Dendritic cell treated with granulocyte-macrophage colony-stimulating factor and Interleukin-4, amounts not matched to agents 40 ng/mL and 50 ng/mL, for 4 days (primary cell): Measurements from ENCODE around the gene ANTXR2.

Experiments
- H3K27ac Mint-ChIP-seq: one replicate; pipeline ENCODE4 v1.8.0; 2022; ENCODE audit warnings: mild to moderate bottlenecking, mixed read lengths
- H3K27me3 Mint-ChIP-seq: one replicate; pipeline ENCODE4 v1.8.0; 2022; ENCODE audit warnings: mild to moderate bottlenecking, mixed read lengths
- H3K36me3 Mint-ChIP-seq: one replicate; pipeline ENCODE4 v1.8.0; 2022; ENCODE audit warnings: low read depth, mixed read lengths
- H3K4me1 Mint-ChIP-seq: one replicate; pipeline ENCODE4 v1.8.0; 2022; ENCODE audit warnings: low read depth, mixed read lengths
- H3K4me3 Mint-ChIP-seq: one replicate; pipeline ENCODE4 v1.8.0; 2022; ENCODE audit warnings: mild to moderate bottlenecking, moderate library complexity, mixed read lengths
- H3K9me3 Mint-ChIP-seq: one replicate; pipeline ENCODE4 v1.8.0; 2022; ENCODE audit warnings: mixed read lengths
- intact Hi-C: fragments of 100-400 bp; cut with micrococcal nuclease; formaldehyde crosslinking; loops from one replicate; pipeline ENCODE4 v1.15.0; 2022

Gene ANTXR2

DNA sequence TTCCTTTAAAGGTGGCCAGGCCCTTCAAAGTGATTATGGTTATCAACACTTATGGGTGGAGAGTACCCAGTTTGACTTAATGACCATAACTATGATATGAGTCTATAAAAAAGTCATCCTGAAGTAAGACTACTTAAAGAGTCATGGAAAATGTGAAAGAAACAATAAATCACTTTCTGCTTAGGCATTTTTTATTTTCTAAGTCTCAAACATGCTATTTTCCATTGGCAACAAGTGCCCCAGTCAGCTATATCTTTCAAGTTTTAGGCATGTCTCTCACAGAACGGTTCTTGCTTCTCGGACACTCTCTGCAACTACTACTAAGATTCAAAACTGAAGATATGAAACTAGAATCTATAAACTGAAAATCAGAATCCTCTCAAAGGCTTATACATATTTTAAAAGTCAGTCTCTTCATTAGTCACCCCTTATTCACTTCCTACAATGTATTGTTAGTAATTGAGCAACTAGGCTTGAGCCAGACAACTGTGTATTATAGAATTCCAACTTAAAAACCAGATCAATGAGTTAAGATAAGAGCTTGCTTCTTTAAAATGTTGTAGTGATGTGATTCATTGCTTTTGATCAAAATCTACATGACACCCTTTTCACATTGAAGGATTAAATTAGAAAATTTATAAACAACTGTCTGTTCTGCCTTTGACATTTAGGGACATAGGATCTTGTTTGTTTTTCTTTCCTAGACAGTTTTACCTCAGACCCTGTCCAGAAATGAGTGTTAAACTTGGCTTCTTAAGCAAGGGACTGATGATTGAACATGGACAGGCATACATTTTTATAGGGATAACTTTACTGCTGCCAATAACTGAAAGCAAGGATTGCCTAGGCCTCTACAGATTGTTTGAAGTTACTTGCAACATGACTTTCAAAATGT lies 2.9 kb downstream of the ANTXR2 start:
- no peak overlapping the region for H3K27ac Mint-ChIP-seq
- peaks cover 66% of the 10 kb centered on the region for H3K36me3 Mint-ChIP-seq
- no peaks in the 10 kb centered on the region for H3K9me3 Mint-ChIP-seq
- H3K27me3 Mint-ChIP-seq: no peaks in the 10 kb centered on the region
- peak overlapping the region; percentile 45 for H3K4me3 Mint-ChIP-seq
- intact Hi-C loops: loop anchor here (5.0 kb wide), 2 partner anchors 72 to 132 kb away; no protein-coding TSS in a partner anchor
- peaks cover 32% of the 10 kb centered on the region for H3K4me1 Mint-ChIP-seq

DNA sequence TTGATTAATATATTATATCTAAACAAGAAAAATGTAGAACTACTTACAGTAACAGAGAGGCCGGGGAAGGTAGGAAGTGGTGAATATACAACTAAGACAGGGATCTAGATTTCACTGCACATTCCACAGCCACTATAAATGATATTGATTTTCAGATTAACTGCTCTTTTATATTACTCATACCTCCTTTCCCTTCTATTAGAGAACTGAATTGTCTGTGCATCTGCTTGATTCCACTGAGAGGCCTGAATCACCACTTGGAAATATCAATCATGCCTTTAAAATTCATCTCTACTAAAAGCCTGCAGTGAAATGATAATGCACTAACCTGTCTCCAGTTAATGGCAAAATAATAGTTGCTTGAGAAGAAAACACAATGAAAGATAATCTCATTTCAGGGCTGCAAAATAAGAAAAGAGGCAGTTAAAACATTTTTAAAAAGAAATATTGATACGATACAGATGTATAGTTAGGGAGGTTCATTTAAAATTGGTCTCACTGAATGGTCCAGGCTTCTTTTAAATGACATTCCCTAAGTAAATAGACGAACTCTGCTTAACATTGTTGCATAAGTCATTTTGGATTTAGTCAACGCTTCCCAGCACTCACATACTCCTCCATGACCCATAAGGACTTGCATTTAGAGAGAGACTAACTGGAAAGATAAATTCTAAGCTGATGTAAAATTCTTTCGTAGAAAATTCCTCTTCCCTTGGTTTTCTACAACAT lies 3.8 kb downstream of the ANTXR2 start:
- intact Hi-C loops: no loop called here
- H3K27ac Mint-ChIP-seq: no peak overlapping the region
- H3K27me3 Mint-ChIP-seq: no peaks in the 10 kb centered on the region
- no peaks in the 10 kb centered on the region for H3K9me3 Mint-ChIP-seq
- H3K36me3 Mint-ChIP-seq: peaks cover 74% of the 10 kb centered on the region
- H3K4me3 Mint-ChIP-seq: no peak overlapping the region
- H3K4me1 Mint-ChIP-seq: peaks cover 29% of the 10 kb centered on the region

DNA sequence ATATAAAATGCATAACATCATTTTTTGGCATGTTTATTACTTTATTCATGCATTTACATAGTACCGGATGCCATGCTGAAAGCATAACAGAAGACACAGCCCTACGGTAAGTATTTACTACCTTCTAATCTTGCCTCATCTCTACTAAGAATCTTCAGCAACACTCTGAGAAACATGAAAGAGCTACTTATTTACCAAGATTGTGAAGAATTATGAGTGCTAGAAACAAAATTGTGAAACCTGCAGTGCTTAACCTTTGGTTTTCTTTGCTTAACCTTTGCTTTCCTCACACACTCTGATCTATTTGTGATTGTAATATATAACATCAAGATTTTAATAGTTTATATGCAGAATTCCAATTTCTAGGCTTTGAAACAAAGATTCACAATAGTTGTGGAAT lies 7.4 kb downstream of the ANTXR2 start:
- Mint-ChIP-seq H3K27me3 (no peaks in the 10 kb centered on the region), H3K27ac (no peak overlapping the region), H3K4me1 (peaks cover 30% of the 10 kb centered on the region), H3K36me3 (peaks cover 73% of the 10 kb centered on the region), H3K9me3 (no peaks in the 10 kb centered on the region), H3K4me3 (no peak overlapping the region)
- intact Hi-C loops: no loop called here

DNA sequence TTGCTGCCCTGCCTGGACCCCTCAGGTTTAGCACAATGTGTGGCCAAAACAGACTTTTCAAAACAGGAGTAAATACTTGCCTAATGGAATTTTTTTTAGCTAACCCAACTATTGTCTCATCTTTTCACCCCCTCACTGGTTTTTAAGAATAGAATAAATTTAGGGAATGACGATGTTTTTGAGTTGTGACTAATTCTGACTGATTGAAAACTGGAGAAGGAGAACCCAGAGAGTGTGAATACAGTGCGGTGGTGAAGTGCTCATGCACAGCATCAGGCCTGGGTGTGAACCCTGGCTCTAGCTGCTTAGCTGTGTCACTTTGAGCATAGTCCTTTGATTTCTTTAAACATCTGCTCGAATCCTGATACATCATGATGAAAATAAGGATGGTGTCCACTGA lies 10.5 kb downstream of the ANTXR2 start:
- Mint-ChIP-seq H3K9me3 (no peaks in the 10 kb centered on the region), H3K4me1 (peaks cover 34% of the 10 kb centered on the region), H3K27ac (peak overlapping the region; percentile 15), H3K4me3 (no peak overlapping the region), H3K36me3 (peaks cover 58% of the 10 kb centered on the region), H3K27me3 (no peaks in the 10 kb centered on the region)
- intact Hi-C loops: no loop called here

DNA sequence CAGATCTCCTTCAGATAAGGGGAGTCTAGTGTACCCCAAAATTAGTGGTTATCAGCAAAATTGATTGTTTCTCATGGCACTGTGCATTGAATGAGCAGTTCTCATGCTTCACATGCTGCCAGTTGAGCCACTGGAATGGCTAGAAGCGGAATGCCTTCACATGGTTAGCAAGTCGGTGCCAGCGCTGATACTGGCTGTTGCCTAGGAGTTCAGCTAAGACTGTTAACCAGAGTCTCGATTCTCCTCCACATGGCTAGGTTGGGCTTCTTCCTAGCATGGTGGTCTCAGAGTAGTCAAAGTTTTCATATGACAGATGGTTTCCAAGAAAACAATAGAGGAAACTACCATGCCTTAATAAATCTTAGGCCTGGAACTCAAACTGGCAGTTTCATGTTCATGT lies 12.2 kb downstream of the ANTXR2 start:
- Mint-ChIP-seq H3K27ac (no peak overlapping the region), H3K27me3 (no peaks in the 10 kb centered on the region), H3K9me3 (no peaks in the 10 kb centered on the region), H3K4me1 (peaks cover 34% of the 10 kb centered on the region), H3K36me3 (peaks cover 61% of the 10 kb centered on the region), H3K4me3 (no peak overlapping the region)
- intact Hi-C loops: no loop called here

DNA sequence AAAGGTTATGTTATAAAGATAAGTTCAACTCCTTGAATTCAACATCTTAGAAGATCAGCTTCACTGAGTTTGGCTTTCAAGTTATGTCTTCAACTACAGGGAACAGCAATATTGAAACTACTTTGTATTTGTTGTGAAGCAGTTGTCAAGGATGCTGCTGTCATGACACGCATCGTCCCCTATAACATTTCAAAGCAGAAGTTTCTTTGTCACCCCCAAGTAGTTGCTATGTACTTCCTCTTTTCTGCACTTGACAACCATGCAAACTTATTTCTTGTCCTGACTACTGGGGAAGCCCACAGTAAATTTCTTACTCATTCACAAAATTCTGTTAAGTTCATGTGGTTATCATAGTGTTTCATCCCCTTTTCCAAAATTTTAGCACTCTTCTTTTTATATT lies 14.3 kb downstream of the ANTXR2 start:
- H3K4me3 Mint-ChIP-seq: peak overlapping the region; percentile 30
- no peaks in the 10 kb centered on the region for H3K27me3 Mint-ChIP-seq
- peaks cover 24% of the 10 kb centered on the region for H3K4me1 Mint-ChIP-seq
- H3K36me3 Mint-ChIP-seq: peaks cover 60% of the 10 kb centered on the region
- intact Hi-C loops: loop anchor here (2.0 kb wide), 1 partner anchor 14 kb away; the partner anchor contains the start of gene ANTXR2
- no peaks in the 10 kb centered on the region for H3K9me3 Mint-ChIP-seq
- peak overlapping the region; percentile 86 for H3K27ac Mint-ChIP-seq

DNA sequence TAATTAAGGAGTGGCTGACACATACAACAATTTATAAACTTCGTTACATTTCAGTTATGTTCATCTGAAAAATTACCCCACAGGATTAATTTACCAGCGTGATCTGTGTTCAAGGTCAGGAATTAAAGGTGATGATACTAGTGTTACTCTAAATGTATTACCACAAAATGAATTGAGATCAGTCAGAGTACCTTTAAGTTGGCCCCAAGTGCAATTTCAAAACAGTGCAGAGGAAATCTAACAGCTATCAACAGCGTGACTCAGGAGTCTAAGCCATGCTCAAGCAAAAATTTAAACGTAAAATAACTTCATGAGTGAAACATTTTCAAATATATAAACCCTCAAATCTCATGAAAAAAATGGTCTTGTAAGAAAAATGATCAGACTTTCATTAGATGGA lies 18.7 kb downstream of the ANTXR2 start:
- H3K27ac Mint-ChIP-seq: no peak overlapping the region
- intact Hi-C loops: no loop called here
- H3K27me3 Mint-ChIP-seq: no peaks in the 10 kb centered on the region
- H3K36me3 Mint-ChIP-seq: peaks cover 76% of the 10 kb centered on the region
- no peaks in the 10 kb centered on the region for H3K9me3 Mint-ChIP-seq
- H3K4me1 Mint-ChIP-seq: peaks cover 21% of the 10 kb centered on the region
- no peak overlapping the region for H3K4me3 Mint-ChIP-seq

DNA sequence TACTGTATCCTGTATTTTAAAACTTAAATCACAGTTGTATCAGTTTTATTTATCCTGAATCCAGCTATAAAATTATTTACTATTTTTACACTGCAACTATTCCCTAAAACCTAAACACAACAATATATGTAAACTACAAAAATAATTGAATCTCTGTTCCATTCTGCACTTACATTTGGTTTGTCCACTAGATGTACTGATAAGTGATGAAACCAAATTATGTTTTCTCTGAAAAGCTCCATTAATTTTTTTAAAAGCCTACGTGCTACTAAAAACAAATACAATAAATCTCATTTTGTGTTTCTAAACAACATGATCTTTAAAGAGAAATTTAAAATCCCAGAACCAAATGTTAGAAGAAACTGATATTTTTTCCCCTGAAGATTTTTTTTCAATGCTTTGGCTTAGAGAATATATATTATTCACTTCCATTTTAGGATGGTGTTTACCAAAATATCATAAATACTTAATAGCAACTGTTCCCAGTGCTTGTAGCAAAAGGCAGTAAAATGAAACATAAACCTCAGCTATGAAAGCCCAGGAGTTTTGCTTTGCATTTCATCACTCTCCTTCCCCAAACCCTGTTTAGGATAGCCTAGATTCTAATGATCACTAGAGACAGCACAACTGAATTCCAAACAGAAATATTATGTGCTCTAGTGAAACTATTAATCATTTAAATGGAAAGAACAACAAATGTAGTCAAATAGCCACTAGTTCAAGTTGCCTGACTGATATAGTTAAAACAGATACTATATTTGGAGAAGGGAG lies 19.7 kb downstream of the ANTXR2 start:
- H3K36me3 Mint-ChIP-seq: peaks cover 81% of the 10 kb centered on the region
- H3K27ac Mint-ChIP-seq: no peak overlapping the region
- intact Hi-C loops: no loop called here

DNA sequence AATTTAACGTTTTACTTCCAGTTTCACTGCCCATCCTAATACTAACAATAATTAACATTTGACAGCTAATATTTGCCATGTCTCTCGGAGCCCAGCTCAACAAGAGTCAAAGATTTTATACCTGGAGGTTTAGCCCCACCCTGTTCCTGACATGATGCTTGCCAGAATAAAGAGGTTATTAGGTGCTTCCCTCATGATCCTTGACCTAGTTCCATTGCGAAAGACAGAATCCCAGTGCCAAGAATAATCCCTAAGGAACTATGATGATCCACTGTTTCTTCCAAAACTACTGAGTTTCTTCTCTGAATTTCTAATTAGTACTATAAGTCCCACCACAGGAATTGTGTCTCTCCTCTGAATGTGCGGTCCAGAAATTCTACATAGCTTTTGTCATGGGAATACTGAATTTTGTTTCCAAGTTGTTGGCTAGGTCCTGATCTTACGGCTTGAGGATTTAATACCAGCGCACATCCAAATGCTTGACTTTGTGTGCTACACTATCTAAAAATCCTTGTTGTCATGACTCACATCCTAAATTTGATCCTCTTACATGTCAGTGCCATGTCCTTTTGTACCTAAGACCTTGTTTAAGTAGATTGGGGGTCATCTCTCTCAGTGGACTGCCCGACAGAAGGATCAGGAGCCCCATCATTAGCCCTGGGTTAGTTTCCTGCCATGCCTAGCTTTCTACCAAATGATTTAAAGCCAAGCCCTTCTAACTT lies 23.1 kb downstream of the ANTXR2 start:
- H3K9me3 Mint-ChIP-seq: no peaks in the 10 kb centered on the region
- peaks cover 75% of the 10 kb centered on the region for H3K36me3 Mint-ChIP-seq
- peak overlapping the region; percentile 7 for H3K27ac Mint-ChIP-seq
- H3K4me1 Mint-ChIP-seq: peaks cover 19% of the 10 kb centered on the region
- no peak overlapping the region for H3K4me3 Mint-ChIP-seq
- no peaks in the 10 kb centered on the region for H3K27me3 Mint-ChIP-seq
- intact Hi-C loops: loop anchor here (5.0 kb wide), 1 partner anchor 38 kb away; no protein-coding TSS in a partner anchor

More for the DNA sequence above, 19.7 kb downstream of the ANTXR2 start:
- Mint-ChIP-seq H3K4me1 (peaks cover 18% of the 10 kb centered on the region), H3K27me3 (no peaks in the 10 kb centered on the region), H3K9me3 (no peaks in the 10 kb centered on the region), H3K4me3 (no peak overlapping the region)

DNA sequence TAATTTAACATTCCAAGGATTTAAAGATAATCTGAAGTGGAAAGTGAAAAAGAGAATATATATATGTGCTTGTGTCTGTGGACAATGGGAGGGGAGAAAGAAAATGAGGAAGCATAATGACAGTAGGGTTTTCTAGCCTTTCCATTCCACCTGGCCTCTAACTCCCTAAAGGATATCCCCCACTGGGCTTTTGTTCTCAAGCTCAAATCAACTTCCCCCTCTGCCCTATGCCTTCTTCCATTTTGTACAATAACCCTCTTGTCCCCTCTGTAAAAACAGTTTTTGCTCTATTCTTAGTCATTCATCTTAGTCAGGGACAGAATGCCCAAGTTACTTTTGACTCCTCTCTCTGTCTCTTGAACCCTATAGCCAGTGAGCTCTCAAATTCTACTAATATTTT lies 23.6 kb downstream of the ANTXR2 start:
- Mint-ChIP-seq H3K36me3 (peaks cover 71% of the 10 kb centered on the region), H3K4me3 (no peak overlapping the region), H3K27me3 (no peaks in the 10 kb centered on the region), H3K4me1 (peaks cover 19% of the 10 kb centered on the region), H3K27ac (peak overlapping the region; percentile 7), H3K9me3 (no peaks in the 10 kb centered on the region)
- intact Hi-C loops: loop anchor here (5.0 kb wide), 1 partner anchor 37 kb away; no protein-coding TSS in a partner anchor

DNA sequence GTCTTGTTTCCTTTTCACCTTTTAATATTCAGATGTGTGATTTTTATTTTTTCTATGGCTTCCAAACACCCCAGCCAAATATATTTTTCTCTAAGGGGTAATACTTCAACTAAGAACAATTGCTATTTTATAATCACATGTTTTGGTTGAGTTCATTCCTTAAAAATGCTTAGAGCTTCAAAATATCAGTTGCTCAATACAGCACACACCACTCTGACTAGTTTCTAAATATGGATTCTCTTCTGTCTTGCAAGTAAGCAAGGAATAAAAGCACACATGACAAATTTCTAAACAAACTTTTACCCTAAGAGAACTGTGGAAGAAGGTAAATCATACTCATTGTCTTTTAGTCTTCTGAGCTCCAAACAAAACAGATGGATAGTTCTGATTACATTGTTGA lies 27.2 kb downstream of the ANTXR2 start:
- Mint-ChIP-seq H3K4me1 (peaks cover 15% of the 10 kb centered on the region), H3K4me3 (no peak overlapping the region), H3K36me3 (peaks cover 70% of the 10 kb centered on the region), H3K27ac (peak overlapping the region; percentile 48), H3K27me3 (no peaks in the 10 kb centered on the region), H3K9me3 (no peaks in the 10 kb centered on the region)
- intact Hi-C loops: loop anchor here (5.0 kb wide), 1 partner anchor 33 kb away; no protein-coding TSS in a partner anchor

DNA sequence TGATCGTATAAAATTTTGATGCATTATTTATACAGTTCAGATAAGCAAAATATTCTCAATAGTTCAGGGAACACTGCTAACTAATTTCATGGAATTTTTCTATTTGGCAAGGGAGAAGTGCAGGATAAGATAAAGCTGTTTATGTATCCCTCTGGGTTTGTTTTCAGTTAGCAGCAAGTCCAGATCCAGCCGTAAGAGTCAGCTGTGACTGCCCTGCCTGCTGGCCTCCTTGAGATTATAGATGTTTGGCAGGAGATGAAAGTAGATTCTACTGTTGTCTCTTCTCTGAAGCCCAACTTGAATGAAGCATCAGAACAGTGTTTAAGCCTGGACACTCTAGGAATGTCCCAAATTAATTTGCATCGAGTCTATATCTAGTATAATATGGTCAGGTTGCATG lies 29.5 kb downstream of the ANTXR2 start:
- Mint-ChIP-seq H3K9me3 (no peaks in the 10 kb centered on the region), H3K4me1 (peaks cover 5% of the 10 kb centered on the region), H3K27me3 (no peaks in the 10 kb centered on the region), H3K36me3 (peaks cover 66% of the 10 kb centered on the region), H3K4me3 (no peak overlapping the region), H3K27ac (no peak overlapping the region)
- intact Hi-C loops: no loop called here

DNA sequence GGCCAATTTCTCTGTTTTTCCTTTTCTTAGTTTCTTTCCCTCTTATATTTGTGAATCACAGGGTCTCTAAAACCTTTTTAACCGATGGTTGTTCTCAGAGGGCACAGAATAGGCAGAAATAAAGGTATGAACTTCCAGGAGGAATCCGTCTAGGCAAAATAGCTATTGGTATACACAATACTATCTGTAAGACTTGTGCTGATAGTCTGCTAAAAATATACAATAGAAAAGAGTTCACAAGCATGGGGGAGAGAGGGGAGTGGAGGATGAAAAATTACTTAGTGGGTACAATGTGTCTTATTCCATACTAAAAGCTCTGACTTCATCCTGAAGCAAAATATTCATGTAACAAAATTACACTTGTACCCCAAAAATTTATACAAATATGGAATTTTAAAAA lies 30.2 kb downstream of the ANTXR2 start:
- Mint-ChIP-seq H3K9me3 (no peaks in the 10 kb centered on the region), H3K36me3 (peaks cover 65% of the 10 kb centered on the region), H3K27ac (no peak overlapping the region), H3K4me3 (no peak overlapping the region), H3K27me3 (no peaks in the 10 kb centered on the region), H3K4me1 (peaks cover 5% of the 10 kb centered on the region)
- intact Hi-C loops: no loop called here
